ENCODE data around the gene SHB. TPM values are rescaled to one million over a fixed set of nuclear protein-coding genes. Genes with fewer than 3 reads are reported as not detected.
A peak's percentile ranks its signal among the peaks of the same experiment; 100 is the strongest.

Gene SHB
- total RNA-seq, 4 donors from 2014 or later = 12.3 to 22.9 (median 16.3) TPM

GRCh38 chr9:38022995-38023394 is 46.0 kb downstream of the SHB start:
- H3K4me1 ChIP-seq = peaks cover 83% of the 10 kb centered on the region
- WGBS = 54% methylated on average over 7 of the region's 8 CpGs
- H3K4me3 ChIP-seq = no peak overlapping the region
- H3K27ac ChIP-seq = peak overlapping the region; percentile 68
- no peak for DNase-seq (ENCODE audit: low spot score in 2 of 2)
- H3K27me3 ChIP-seq = no peaks in the 10 kb centered on the region
- TF ChIP-seq POLR2AphosphoS5 (IDR thresholded peaks at IDR 0.05) (no peak), CTCF (IDR thresholded peaks at IDR 0.05) (no peak), POLR2A (IDR thresholded peaks at IDR 0.05) (no peak), EP300 (IDR thresholded peaks at IDR 0.05) (no peak)
- no peaks in the 10 kb centered on the region for H3K9me3 ChIP-seq
- H3K36me3 ChIP-seq = no peaks in the 10 kb centered on the region

- no peak for DNase-seq (ENCODE audit: low spot score in 2 of 2)
- no peaks in the 10 kb centered on the region for H3K27me3 ChIP-seq
- H3K9me3 ChIP-seq = no peaks in the 10 kb centered on the region
- peaks cover 83% of the 10 kb centered on the region for H3K4me1 ChIP-seq
- TF ChIP-seq CTCF (IDR thresholded peaks at IDR 0.05) (no peak), POLR2AphosphoS5 (IDR thresholded peaks at IDR 0.05) (no peak), POLR2A (IDR thresholded peaks at IDR 0.05) (no peak), EP300 (IDR thresholded peaks at IDR 0.05) (no peak)
- H3K4me3 ChIP-seq = no peak overlapping the region
- WGBS = 94% methylated on average over 16 of the region's 17 CpGs
- no peak overlapping the region for H3K27ac ChIP-seq
- H3K36me3 ChIP-seq = no peaks in the 10 kb centered on the region
These were observed 46.7 kb downstream of the SHB start for GRCh38 chr9:38022203-38022895.

- TF ChIP-seq CTCF (IDR thresholded peaks at IDR 0.05) (no peak), POLR2A (IDR thresholded peaks at IDR 0.05) (no peak), EP300 (IDR thresholded peaks at IDR 0.05) (no peak), POLR2AphosphoS5 (IDR thresholded peaks at IDR 0.05) (no peak)
- 62% methylated on average over 10 of the region's 10 CpGs for WGBS
- H3K27me3 ChIP-seq = no peaks in the 10 kb centered on the region
- no peaks in the 10 kb centered on the region for H3K36me3 ChIP-seq
- H3K27ac ChIP-seq = no peak overlapping the region
- H3K4me1 ChIP-seq = peaks cover 77% of the 10 kb centered on the region
- DNase-seq (ENCODE audit: low spot score in 2 of 2) = no peak
- H3K9me3 ChIP-seq = no peaks in the 10 kb centered on the region
- no peak overlapping the region for H3K4me3 ChIP-seq
These were observed 48.6 kb downstream of the SHB start for GRCh38 chr9:38020151-38021076.

- DNase-seq (ENCODE audit: low spot score in 2 of 2) = no peak
- H3K27ac ChIP-seq = no peak overlapping the region
- 59% methylated on average over 3 of the region's 3 CpGs for WGBS
- no peaks in the 10 kb centered on the region for H3K36me3 ChIP-seq
- TF ChIP-seq EP300 (IDR thresholded peaks at IDR 0.05) = no peak
- peaks cover 70% of the 10 kb centered on the region for H3K4me1 ChIP-seq
- H3K27me3 ChIP-seq = no peaks in the 10 kb centered on the region
- no peak overlapping the region for H3K4me3 ChIP-seq
- no peaks in the 10 kb centered on the region for H3K9me3 ChIP-seq
These were observed 49.3 kb downstream of the SHB start for GRCh38 chr9:38019731-38020130.

GRCh38 chr9:38018958-38019602 is 49.9 kb downstream of the SHB start:
- no peaks in the 10 kb centered on the region for H3K36me3 ChIP-seq
- H3K4me3 ChIP-seq = no peak overlapping the region
- no peak for DNase-seq (ENCODE audit: low spot score in 2 of 2)
- no peaks in the 10 kb centered on the region for H3K27me3 ChIP-seq
- WGBS = 69% methylated on average over 4 of the region's 6 CpGs
- no peaks in the 10 kb centered on the region for H3K9me3 ChIP-seq
- TF ChIP-seq EP300 (IDR thresholded peaks at IDR 0.05) = no peak
- no peak for TF ChIP-seq POLR2A (IDR thresholded peaks at IDR 0.05)
- TF ChIP-seq CTCF (IDR thresholded peaks at IDR 0.05) = no peak
- no peak for TF ChIP-seq POLR2AphosphoS5 (IDR thresholded peaks at IDR 0.05)
- H3K27ac ChIP-seq = no peak overlapping the region
- H3K4me1 ChIP-seq = peaks cover 64% of the 10 kb centered on the region
